Stimulated activated CD4-positive, alpha-beta T cell treated with anti-CD3 and anti-CD28 coated beads, Interleukin-4, amount 100 ng/mL, for 4 hours (primary cell): Measurements from ENCODE around the gene SLC16A5.
"Not testable (repeated sequence)": the region's sequence is repeated elsewhere in the genome, so short reads cannot be mapped to it uniquely, and the experiment has no call there.

Source experiments
- DNase-seq, 2 experiments: peaks; one replicate each; pipeline ENCODE4 v3.0.0-alpha.2; 2020

SLC16A5 gene

GRCh38 chr17:75087558-75088453, at the start of gene SLC16A5:
SLC16A5 (plus strand) TSS chr17:75087954; CDS start chr17:75093637, 5,683 bp downstream.
- DNase-seq, result no peak

- DNase-seq, result no peak
These were observed 48.5 kb upstream of the SLC16A5 start for GRCh38 chr17:75039238-75039637.

GRCh38 chr17:75041656-75042280, 46.0 kb upstream of the SLC16A5 start:
- DNase-seq, result no peak

GRCh38 chr17:75043789-75044188, 44.0 kb upstream of the SLC16A5 start:
- DNase-seq, result not testable (repeated sequence)

- DNase-seq, result no peak
These were observed 43.0 kb upstream of the SLC16A5 start for GRCh38 chr17:75044716-75045115.

- DNase-seq, result peak in 1 of 2 experiments; percentile 34
These were observed 41.8 kb upstream of the SLC16A5 start for GRCh38 chr17:75045946-75046406.

- DNase-seq, result peak; percentile 93 to 94
These were observed 41.1 kb upstream of the SLC16A5 start, which contains the start of the genes ATP5PD and KCTD2 for GRCh38 chr17:75046407-75047289. ATP5PD (minus strand) TSS chr17:75046969; CDS start chr17:75042650, 4,319 bp downstream. KCTD2 (plus strand) TSS chr17:75047225; CDS start chr17:75047251, 26 bp downstream.

- DNase-seq, result peak; percentile 25 to 49
These were observed 40.2 kb upstream of the SLC16A5 start for GRCh38 chr17:75047398-75048098.

GRCh38 chr17:75048249-75048878, 39.4 kb upstream of the SLC16A5 start:
- DNase-seq, result no peak

GRCh38 chr17:75049057-75049456, 38.7 kb upstream of the SLC16A5 start:
- no peak for DNase-seq

GRCh38 chr17:75049706-75050105, 38.0 kb upstream of the SLC16A5 start:
- DNase-seq, result no peak

GRCh38 chr17:75051941-75052340, 35.8 kb upstream of the SLC16A5 start:
- no peak for DNase-seq

GRCh38 chr17:75059369-75060345, 28.1 kb upstream of the SLC16A5 start:
- DNase-seq, result no peak

- DNase-seq, result no peak
These were observed 27.2 kb upstream of the SLC16A5 start for GRCh38 chr17:75060434-75061054.

- no peak for DNase-seq
These were observed 26.7 kb upstream of the SLC16A5 start for GRCh38 chr17:75061055-75061438.

- DNase-seq, result no peak
These were observed 26.1 kb upstream of the SLC16A5 start for GRCh38 chr17:75061618-75062017.

GRCh38 chr17:75063201-75063600, 24.6 kb upstream of the SLC16A5 start:
- no peak for DNase-seq

- DNase-seq, result no peak
These were observed 24.1 kb upstream of the SLC16A5 start for GRCh38 chr17:75063626-75064025.

- no peak for DNase-seq
These were observed 23.7 kb upstream of the SLC16A5 start for GRCh38 chr17:75064040-75064439.

- no peak for DNase-seq
These were observed 23.3 kb upstream of the SLC16A5 start for GRCh38 chr17:75064460-75064859.
